HepG2 (cell line): ENCODE results near the gene ATL2. TPM values are rescaled to one million over a fixed set of nuclear protein-coding genes. Genes with fewer than 3 reads are reported as not detected.
A peak's percentile ranks its signal among the peaks of the same experiment; 100 is the strongest.

Experiments used
- ADNP ChIP-seq: sonication (generic); formaldehyde crosslinking; IDR thresholded peaks from 2 replicates; pipeline ENCODE4 v1.4.0; 2020; ENCODE audit warnings: missing genetic modification reagents
- ARNTL ChIP-seq: sonication (generic); formaldehyde crosslinking; IDR thresholded peaks from 2 replicates; pipeline ENCODE4 v1.4.0; 2020; ENCODE audit warnings: mild to moderate bottlenecking, missing genetic modification reagents
- CENPT ChIP-seq: sonication (generic); formaldehyde crosslinking; IDR thresholded peaks from 2 replicates; pipeline ENCODE4 v1.8.0; 2022; ENCODE audit warnings: low read depth, mild to moderate bottlenecking, moderate library complexity, missing genetic modification reagents
- GZF1 ChIP-seq: sonication (generic); formaldehyde crosslinking; IDR thresholded peaks from 2 replicates; pipeline ENCODE4 v1.5.1; 2020; ENCODE audit warnings: mild to moderate bottlenecking, missing genetic modification reagents
- HOXD1 ChIP-seq: sonication (generic); formaldehyde crosslinking; IDR thresholded peaks from 2 replicates; pipeline ENCODE4 v1.5.0; 2020; ENCODE audit warnings: missing genetic modification reagents
- IKZF1 ChIP-seq: fragments of 450-650 bp; IDR thresholded peaks from 2 replicates; pipeline ENCODE4 v1.7.1; 2016
- IRX3 ChIP-seq: sonication (generic); formaldehyde crosslinking; IDR thresholded peaks from 2 replicates; pipeline ENCODE4 v1.8.1; 2023; ENCODE audit warnings: mild to moderate bottlenecking, low read depth, missing genetic modification reagents, borderline replicate concordance
- JDP2 ChIP-seq: sonication (generic); formaldehyde crosslinking; IDR thresholded peaks from 2 replicates; pipeline ENCODE4 v1.8.1; 2022; ENCODE audit warnings: missing genetic modification reagents, borderline replicate concordance
- LCORL ChIP-seq, 2 experiments: fragments of 450-650 bp in 1 of 2; sonication (generic) in 1 of 2; formaldehyde crosslinking in 1 of 2; IDR thresholded peaks; 2 replicates each; pipeline versions ENCODE4 v1.5.0 to v1.6.1; 2017 to 2020; ENCODE audit warnings: antibody characterized with exemption in 1 of 2, missing genetic modification reagents in 1 of 2
- PLRG1 ChIP-seq: fragments of 450-650 bp; conservative IDR thresholded peaks from 2 replicates; pipeline ENCODE4 v1.6.1; 2016
- PPARG ChIP-seq: conservative IDR thresholded peaks from 2 replicates; pipeline ENCODE4 v1.6.1; 2016; ENCODE audit warnings: missing biosample characterization, missing genetic modification reagents
- SAFB2 ChIP-seq: sonication (generic); formaldehyde crosslinking; IDR thresholded peaks from 2 replicates; pipeline ENCODE4 v1.5.1; 2020; ENCODE audit warnings: missing genetic modification reagents, low read depth, mild to moderate bottlenecking, borderline replicate concordance
- SRY ChIP-seq: sonication (generic); formaldehyde crosslinking; IDR thresholded peaks from 2 replicates; pipeline ENCODE4 v1.8.0; 2022; ENCODE audit warnings: mild to moderate bottlenecking, missing genetic modification reagents
- TMF1 ChIP-seq: sonication (generic); formaldehyde crosslinking; IDR thresholded peaks from 2 replicates; pipeline ENCODE4 v1.8.1; 2022; ENCODE audit warnings: low read depth, missing genetic modification reagents
- YEATS4 ChIP-seq: sonication (generic); formaldehyde crosslinking; IDR thresholded peaks from 2 replicates; pipeline ENCODE4 v1.4.0; 2020; ENCODE audit warnings: missing genetic modification reagents, borderline replicate concordance
- ZFP1 ChIP-seq: IDR thresholded peaks from 2 replicates; pipeline ENCODE4 v1.6.1; 2016
- ZNF160 ChIP-seq: sonication (generic); formaldehyde crosslinking; IDR thresholded peaks from 2 replicates; pipeline ENCODE4 v1.8.0; 2022; ENCODE audit warnings: mild to moderate bottlenecking, inconsistent platforms, missing genetic modification reagents
- ZNF17 ChIP-seq: sonication (generic); formaldehyde crosslinking; IDR thresholded peaks from 2 replicates; pipeline ENCODE4 v1.5.0; 2020; ENCODE audit warnings: mild to moderate bottlenecking, missing genetic modification reagents
- ZNF235 ChIP-seq: sonication (generic); formaldehyde crosslinking; IDR thresholded peaks from 2 replicates; pipeline ENCODE4 v1.8.1; 2023; ENCODE audit warnings: mild to moderate bottlenecking, missing genetic modification reagents, borderline replicate concordance
- ZNF33A ChIP-seq: sonication (generic); formaldehyde crosslinking; IDR thresholded peaks from 2 replicates; pipeline ENCODE4 v1.5.1; 2020; ENCODE audit warnings: missing genetic modification reagents, mild to moderate bottlenecking, moderate library complexity, borderline replicate concordance
- ZNF34 ChIP-seq: sonication (generic); formaldehyde crosslinking; IDR thresholded peaks from 2 replicates; pipeline ENCODE4 v1.4.0; 2020; ENCODE audit warnings: mild to moderate bottlenecking, missing genetic modification reagents, borderline replicate concordance
- ZNF660 ChIP-seq: sonication (generic); formaldehyde crosslinking; IDR thresholded peaks from 2 replicates; pipeline ENCODE4 v1.5.1; 2020; ENCODE audit warnings: mild to moderate bottlenecking, low read depth, missing genetic modification reagents, borderline replicate concordance
- ZNF773 ChIP-seq: sonication (generic); formaldehyde crosslinking; IDR thresholded peaks from 2 replicates; pipeline ENCODE4 v1.4.0; 2020; ENCODE audit warnings: missing genetic modification reagents, borderline replicate concordance
- polyA plus RNA-seq, 8 experiments: library from polyadenylated mRNA; depleted of rRNA in 3 of 8; stranded (reverse) in 7 of 8; unstranded in 1 of 8; fragments of >200 nt; fragmentation: Illumina TruSeq in 4 of 8; extraction: Trizol in 4 of 8; gene quantifications; 2 replicates each; pipeline versions ENCODE4 v1.2.1 to v1.2.3, GENCODE V29; 2011 to 2016; ENCODE audit warnings: low read depth in 4 of 8, missing spikeins in 1 of 8, mixed read lengths in 1 of 8; ENCODE audit not compliant: insufficient read depth in 1 of 8
- total RNA-seq, 5 experiments: library from RNA; depleted of rRNA; stranded (reverse); fragments of >200 nt; fragmentation: Illumina TruSeq; extraction: Trizol; gene quantifications; 2 replicates each; pipeline ENCODE4 v1.2.3, GENCODE V29; 2016; ENCODE audit warnings: low read depth in 1 of 5
- TF ChIP-seq, protein P1 (sequence below): IDR thresholded peaks from 2 replicates; pipeline ENCODE4 v1.6.1; 2016; ENCODE audit warnings: mild to moderate bottlenecking, missing biosample characterization, missing genetic modification reagents
- TF ChIP-seq, protein P2 (sequence below): sonication (generic); formaldehyde crosslinking; IDR thresholded peaks from 2 replicates; pipeline ENCODE4 v1.5.1; 2020; ENCODE audit warnings: missing genetic modification reagents, mild to moderate bottlenecking, borderline replicate concordance
- TF ChIP-seq, protein P3 (sequence below): sonication (generic); formaldehyde crosslinking; IDR thresholded peaks from 2 replicates; pipeline ENCODE4 v1.8.1; 2023; ENCODE audit warnings: mild to moderate bottlenecking, inconsistent platforms, moderate library complexity, missing genetic modification reagents, borderline replicate concordance

ATL2 gene
- total and polyA plus RNA-seq, 2 of the 13 experiments (the other 11 are each of a cell fraction or from before 2014, with no cell fraction given) = 56.5 to 119 TPM

DNA sequence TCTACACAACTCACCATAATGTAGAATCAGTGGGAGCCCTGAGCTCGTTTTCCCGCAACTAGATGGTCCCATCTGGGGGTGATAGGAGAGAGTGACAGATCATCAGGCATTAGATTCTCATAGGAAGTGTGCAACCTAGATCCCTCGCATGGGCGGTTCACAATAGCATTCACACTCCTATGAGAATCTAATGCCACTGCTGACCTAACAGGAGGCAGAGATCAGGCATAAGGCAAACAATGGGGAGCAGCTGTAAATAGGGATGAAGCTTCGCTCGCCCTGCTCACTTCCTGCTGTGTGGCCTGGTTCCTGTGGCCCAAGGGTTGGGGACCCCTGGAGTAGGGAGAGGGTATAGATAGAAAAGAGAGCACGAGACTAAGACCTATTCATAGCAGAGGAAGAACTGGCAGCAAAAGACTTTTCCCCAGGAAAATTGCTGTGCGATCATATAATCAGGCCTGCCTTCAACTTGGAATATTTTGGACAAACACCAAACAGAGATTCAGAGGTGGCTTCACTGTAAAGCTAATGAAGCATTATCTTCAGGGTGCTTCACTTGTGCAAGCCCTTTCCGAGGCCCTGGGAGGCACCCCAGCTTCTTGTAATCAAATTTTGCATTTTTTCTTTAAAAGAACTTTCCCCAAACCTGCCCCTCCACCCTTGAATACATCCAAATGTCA, 29.0 kb upstream of the ATL2 start (continued):
- TF ChIP-seq ZNF160 (CRISPR knock-in tag) (no peak), ZNF773 (CRISPR knock-in tag) (no peak), ZNF660 (CRISPR knock-in tag) (no peak), SAFB2 (CRISPR knock-in tag) (no peak), JDP2 (CRISPR knock-in tag) (no peak), PPARG (CRISPR knock-in tag) (no peak; the same call in 1 of the 2 replicates), PLRG1 (no peak), IRX3 (CRISPR knock-in tag) (no peak), ARNTL (CRISPR knock-in tag) (no peak), IKZF1 (no peak), GZF1 (CRISPR knock-in tag) (no peak), ZNF17 (CRISPR knock-in tag) (peak; percentile 27; the same call in 1 of the 2 replicates), YEATS4 (CRISPR knock-in tag) (no peak), CENPT (no peak), ZNF235 (no peak), HOXD1 (CRISPR knock-in tag) (no peak), ZNF33A (CRISPR knock-in tag) (no peak), LCORL (IDR thresholded peaks at IDR 0.05) (no peak), LCORL (CRISPR knock-in tag; IDR thresholded peaks at IDR 0.05) (no peak), ZNF34 (no peak), ZFP1 (CRISPR knock-in tag) (0 out of 2 replicates have a peak, but pooled peaks have one; percentile 4), SRY (peak; percentile 54; the same call in 1 of the 2 replicates), TMF1 (no peak), ADNP (CRISPR knock-in tag) (no peak)
- TF ChIP-seq, protein P1, sequence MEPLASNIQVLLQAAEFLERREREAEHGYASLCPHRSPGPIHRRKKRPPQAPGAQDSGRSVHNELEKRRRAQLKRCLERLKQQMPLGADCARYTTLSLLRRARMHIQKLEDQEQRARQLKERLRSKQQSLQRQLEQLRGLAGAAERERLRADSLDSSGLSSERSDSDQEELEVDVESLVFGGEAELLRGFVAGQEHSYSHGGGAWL (CRISPR knock-in tag) = no peak
- TF ChIP-seq, protein P2, sequence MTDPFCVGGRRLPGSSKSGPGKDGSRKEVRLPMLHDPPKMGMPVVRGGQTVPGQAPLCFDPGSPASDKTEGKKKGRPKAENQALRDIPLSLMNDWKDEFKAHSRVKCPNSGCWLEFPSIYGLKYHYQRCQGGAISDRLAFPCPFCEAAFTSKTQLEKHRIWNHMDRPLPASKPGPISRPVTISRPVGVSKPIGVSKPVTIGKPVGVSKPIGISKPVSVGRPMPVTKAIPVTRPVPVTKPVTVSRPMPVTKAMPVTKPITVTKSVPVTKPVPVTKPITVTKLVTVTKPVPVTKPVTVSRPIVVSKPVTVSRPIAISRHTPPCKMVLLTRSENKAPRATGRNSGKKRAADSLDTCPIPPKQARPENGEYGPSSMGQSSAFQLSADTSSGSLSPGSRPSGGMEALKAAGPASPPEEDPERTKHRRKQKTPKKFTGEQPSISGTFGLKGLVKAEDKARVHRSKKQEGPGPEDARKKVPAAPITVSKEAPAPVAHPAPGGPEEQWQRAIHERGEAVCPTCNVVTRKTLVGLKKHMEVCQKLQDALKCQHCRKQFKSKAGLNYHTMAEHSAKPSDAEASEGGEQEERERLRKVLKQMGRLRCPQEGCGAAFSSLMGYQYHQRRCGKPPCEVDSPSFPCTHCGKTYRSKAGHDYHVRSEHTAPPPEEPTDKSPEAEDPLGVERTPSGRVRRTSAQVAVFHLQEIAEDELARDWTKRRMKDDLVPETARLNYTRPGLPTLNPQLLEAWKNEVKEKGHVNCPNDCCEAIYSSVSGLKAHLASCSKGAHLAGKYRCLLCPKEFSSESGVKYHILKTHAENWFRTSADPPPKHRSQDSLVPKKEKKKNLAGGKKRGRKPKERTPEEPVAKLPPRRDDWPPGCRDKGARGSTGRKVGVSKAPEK = no peak
- TF ChIP-seq, protein P3, sequence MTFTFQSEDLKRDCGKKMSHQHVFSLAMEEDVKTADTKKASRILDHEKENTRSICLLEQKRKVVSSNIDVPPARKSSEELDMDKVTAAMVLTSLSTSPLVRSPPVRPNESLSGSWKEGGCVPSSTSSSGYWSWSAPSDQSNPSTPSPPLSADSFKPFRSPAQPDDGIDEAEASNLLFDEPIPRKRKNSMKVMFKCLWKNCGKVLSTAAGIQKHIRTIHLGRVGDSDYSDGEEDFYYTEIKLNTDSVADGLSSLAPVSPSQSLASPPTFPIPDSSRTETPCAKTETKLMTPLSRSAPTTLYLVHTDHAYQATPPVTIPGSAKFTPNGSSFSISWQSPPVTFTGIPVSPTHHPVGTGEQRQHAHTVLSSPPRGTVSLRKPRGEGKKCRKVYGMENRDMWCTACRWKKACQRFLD = no peak
